Endothelial cell of umbilical vein (primary cell): ENCODE results near the gene MIR17HG.

Experiments used
- POLR2A ChIP-seq: IDR thresholded peaks from 2 replicates; pipeline ENCODE4 v1.6.1; 2012; ENCODE audit warnings: low read depth, mild to moderate bottlenecking, control low read depth, low read length
- POLR2AphosphoS5 ChIP-seq: IDR thresholded peaks from 2 replicates; pipeline ENCODE4 v1.6.1; 2012; ENCODE audit warnings: low read depth, mild to moderate bottlenecking, control low read depth, low read length, moderate library complexity; ENCODE audit not compliant: insufficient read depth
- TF ChIP-seq, protein P1 (sequence below), 2 donors: IDR thresholded peaks; 1 replicate in 1 of 2; 2 replicates in 1 of 2; pipeline ENCODE4 v1.5.1; 2011; ENCODE audit warnings: low read length in 2 of 2, mild to moderate bottlenecking in 2 of 2, moderate library complexity in 2 of 2, control low read depth in 1 of 2, inconsistent platforms in 1 of 2, low read depth in 1 of 2; ENCODE audit not compliant: insufficient read depth in 1 of 2; ENCODE audit errors: extremely low read depth in 1 of 2

DNA sequence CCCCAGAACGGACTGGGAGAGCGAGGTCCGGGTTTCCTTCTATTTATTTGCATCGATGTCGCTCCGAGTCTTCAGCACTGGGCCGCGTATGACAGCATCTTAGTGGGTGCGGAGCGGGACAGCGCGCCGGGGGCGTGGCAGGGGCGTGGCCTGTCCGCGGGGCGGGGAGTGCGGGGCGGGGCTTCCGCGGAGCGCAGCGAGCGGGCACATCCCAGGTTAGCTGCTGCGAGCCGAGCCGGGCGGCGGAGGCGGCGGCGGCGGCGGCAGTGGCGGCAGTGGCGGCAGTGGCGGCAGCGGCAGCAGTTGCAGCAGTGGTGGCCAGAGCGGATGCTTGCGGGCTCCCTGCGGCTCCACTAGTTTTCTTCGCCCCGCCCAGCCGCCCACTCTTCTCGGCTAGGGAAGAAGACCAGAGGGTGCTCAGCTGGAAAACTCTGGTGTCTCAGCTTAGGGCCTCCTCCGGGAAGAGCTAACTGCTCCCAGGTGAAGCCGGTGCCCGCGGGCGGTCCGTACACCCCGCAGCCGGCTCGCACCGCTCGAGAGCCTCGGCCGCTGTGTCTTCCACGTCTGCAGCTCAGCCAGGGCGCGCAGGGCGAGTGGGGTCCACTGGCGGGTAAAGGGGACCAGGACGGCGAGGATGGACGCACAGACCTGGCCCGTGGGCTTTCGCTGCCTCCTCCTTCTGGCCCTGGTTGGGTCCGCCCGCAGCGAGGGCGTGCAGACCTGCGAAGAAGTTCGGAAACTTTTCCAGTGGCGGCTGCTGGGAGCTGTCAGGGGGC is 51.1 kb downstream of the MIR17HG start, which contains the start of gene GPC5:
- TF ChIP-seq, protein P1, sequence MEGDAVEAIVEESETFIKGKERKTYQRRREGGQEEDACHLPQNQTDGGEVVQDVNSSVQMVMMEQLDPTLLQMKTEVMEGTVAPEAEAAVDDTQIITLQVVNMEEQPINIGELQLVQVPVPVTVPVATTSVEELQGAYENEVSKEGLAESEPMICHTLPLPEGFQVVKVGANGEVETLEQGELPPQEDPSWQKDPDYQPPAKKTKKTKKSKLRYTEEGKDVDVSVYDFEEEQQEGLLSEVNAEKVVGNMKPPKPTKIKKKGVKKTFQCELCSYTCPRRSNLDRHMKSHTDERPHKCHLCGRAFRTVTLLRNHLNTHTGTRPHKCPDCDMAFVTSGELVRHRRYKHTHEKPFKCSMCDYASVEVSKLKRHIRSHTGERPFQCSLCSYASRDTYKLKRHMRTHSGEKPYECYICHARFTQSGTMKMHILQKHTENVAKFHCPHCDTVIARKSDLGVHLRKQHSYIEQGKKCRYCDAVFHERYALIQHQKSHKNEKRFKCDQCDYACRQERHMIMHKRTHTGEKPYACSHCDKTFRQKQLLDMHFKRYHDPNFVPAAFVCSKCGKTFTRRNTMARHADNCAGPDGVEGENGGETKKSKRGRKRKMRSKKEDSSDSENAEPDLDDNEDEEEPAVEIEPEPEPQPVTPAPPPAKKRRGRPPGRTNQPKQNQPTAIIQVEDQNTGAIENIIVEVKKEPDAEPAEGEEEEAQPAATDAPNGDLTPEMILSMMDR (IDR thresholded peaks at IDR 0.05; ENCODE audit: extremely low read depth in 1 of 2, insufficient read depth in 1 of 2, low read depth in 1 of 2, low read length in 2 of 2), result no peak
- no peak for TF ChIP-seq POLR2AphosphoS5
- no peak for TF ChIP-seq POLR2A
